ENCODE measurements around the gene CYP26B1. TPM values are rescaled to one million over a fixed set of nuclear protein-coding genes. Genes with fewer than 3 reads are reported as not detected.

CYP26B1 gene
- total and polyA plus RNA-seq, 2 donors (not counting 3 experiments of a cell fraction or from before 2014, with no cell fraction given), result 0.30 to 1.1 TPM

DNA sequence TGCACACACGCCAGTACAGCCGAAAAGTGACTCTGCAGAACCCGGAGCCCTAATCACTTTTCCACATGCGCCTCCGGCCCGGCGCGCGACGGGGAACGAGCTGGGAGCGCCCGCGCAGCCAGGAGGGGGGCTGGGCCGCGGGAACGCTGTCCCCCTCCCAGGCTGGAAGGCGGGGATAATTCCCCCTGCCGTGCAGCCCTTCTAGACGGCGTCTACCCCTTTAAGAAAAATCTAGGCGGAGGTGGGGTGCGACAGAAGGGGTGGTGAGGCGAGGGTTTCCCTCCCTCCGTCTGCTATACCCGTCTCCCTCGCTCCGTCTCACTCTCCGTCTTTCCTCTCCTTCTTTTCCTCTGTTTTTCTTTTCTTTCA, 2.4 kb downstream of the CYP26B1 start:
- ChIA-PET POLR2A (no interaction called here), CTCF (interaction anchor here (1.1 kb wide), 1 partner anchor 221 kb away, joined by 5 read pairs; no protein-coding TSS in a partner anchor)
- Histone ChIP-seq H3K9me3 (replicated peaks; ENCODE audit: control insufficient read depth, insufficient read depth, low read length) (no peaks in the 10 kb centered on the region), H3K9me1 (replicated peaks; ENCODE audit: control insufficient read depth, extremely low read depth, insufficient read depth, low read length) (no peaks in the 10 kb centered on the region), H3K27ac (ENCODE audit: insufficient read depth, low read depth, low read length) (no peak overlapping the region), H3K4me3 (replicated peaks in 1 of 3; ENCODE audit: insufficient read depth in 1 of 3, low read depth in 1 of 3, low read length in 3 of 3) (peak overlapping the region in 2 of 3 experiments; percentile 8 to 27), H3K4me2 (ENCODE audit: insufficient read depth, low read length) (peak overlapping the region; percentile 12), H3K36me3 (ENCODE audit: control insufficient read depth in 2 of 2, extremely low read depth in 1 of 2, insufficient read depth in 2 of 2, low read length in 2 of 2) (no peaks in the 10 kb centered on the region), H3K79me2 (ENCODE audit: control insufficient read depth, insufficient read depth, low read length) (no peaks in the 10 kb centered on the region), H4K20me1 (replicated peaks; ENCODE audit: control insufficient read depth, extremely low read depth, insufficient read depth, low read length) (no peaks in the 10 kb centered on the region), H3K27me3 (ENCODE audit: control insufficient read depth in 2 of 2, insufficient read depth in 2 of 2, low read length in 2 of 2) (peaks cover 47 to 69% of the 10 kb centered on the region in 2 experiments), H3K9ac (replicated peaks; ENCODE audit: extremely low read depth, insufficient read depth, low read length) (no peak overlapping the region), H3K4me1 (ENCODE audit: control insufficient read depth, extremely low read depth, insufficient read depth, low read length) (peaks cover 22% of the 10 kb centered on the region), H2AFZ (ENCODE audit: low read depth, low read length) (no peak overlapping the region)
- dilution Hi-C loops (cut with MboI; ENCODE audit: extremely low pct_ligation_motif_present, low sequenced_read_pairs), result no loop called here
- TF ChIP-seq EZH2 (IDR thresholded peaks at IDR 0.05; ENCODE audit: borderline replicate concordance, low read depth, low read length, severe bottlenecking) (peak; percentile 97), JUN (IDR thresholded peaks at IDR 0.05; ENCODE audit: borderline replicate concordance, insufficient read depth, insufficient read length, low read depth) (no peak)
- FAIRE-seq, result no peak
- intact Hi-C loops (cut with micrococcal nuclease), result no loop called here
- peak; percentile 14 for DNase-seq (ENCODE audit: low read depth, low spot score)
- BruUV-seq (replicated peaks), result no TSS peak

DNA sequence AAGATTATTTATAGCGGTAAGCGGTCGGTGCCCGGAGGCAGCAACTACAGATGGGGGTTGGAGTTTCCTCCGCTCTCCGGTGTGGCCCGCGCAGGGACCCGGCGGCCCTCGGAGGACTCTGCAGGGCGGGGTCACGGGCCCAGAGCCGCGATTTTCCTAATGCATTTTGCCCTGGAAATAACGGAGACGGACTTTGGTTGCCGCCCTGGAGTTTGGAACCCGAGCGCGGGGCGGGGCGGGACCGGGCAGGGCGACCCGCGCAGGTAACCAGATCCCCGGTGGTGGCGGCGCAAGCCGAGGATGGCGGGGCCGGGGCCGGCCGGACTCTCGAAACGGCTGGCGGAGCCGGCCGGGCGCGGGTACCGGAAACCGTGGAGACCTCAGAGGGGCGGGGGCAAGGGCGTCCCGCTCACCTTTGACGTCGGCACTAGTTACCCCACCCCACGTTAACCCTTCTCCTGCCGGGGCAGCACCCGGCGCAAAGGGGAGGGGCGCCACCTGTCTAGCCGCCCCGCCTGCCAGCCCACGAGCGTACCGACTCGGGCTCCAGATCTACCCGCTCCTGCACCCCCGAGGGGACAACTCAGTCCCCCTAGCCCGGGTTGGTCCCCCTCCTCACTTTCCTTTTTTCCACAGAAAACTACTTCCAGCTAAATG, 2.9 kb downstream of the CYP26B1 start:
- no peaks in the 10 kb centered on the region for H3K36me3 ChIP-seq (ENCODE audit: control insufficient read depth in 2 of 2, extremely low read depth in 1 of 2, insufficient read depth in 2 of 2, low read length in 2 of 2)
- POLR2A ChIA-PET, result no interaction called here
- CTCF ChIA-PET, result interaction anchor here (1.1 kb wide), 1 partner anchor 221 kb away, joined by 5 read pairs; no protein-coding TSS in a partner anchor
- dilution Hi-C loops (cut with MboI; ENCODE audit: extremely low pct_ligation_motif_present, low sequenced_read_pairs) (no loop called here), intact Hi-C loops (cut with micrococcal nuclease) (no loop called here)
- no peak overlapping the region for H2AFZ ChIP-seq (ENCODE audit: low read depth, low read length)
- H3K4me3 ChIP-seq (replicated peaks in 1 of 3; ENCODE audit: insufficient read depth in 1 of 3, low read depth in 1 of 3, low read length in 3 of 3), result peak overlapping the region in 2 of 3 experiments; percentile 8 to 27
- H3K4me1 ChIP-seq (ENCODE audit: control insufficient read depth, extremely low read depth, insufficient read depth, low read length), result peaks cover 22% of the 10 kb centered on the region
- H3K9ac ChIP-seq (replicated peaks; ENCODE audit: extremely low read depth, insufficient read depth, low read length), result no peak overlapping the region
- FAIRE-seq (no peak), DNase-seq (ENCODE audit: low read depth, low spot score) (no peak)
- H3K79me2 ChIP-seq (ENCODE audit: control insufficient read depth, insufficient read depth, low read length), result no peaks in the 10 kb centered on the region
- TF ChIP-seq JUN (IDR thresholded peaks at IDR 0.05; ENCODE audit: borderline replicate concordance, insufficient read depth, insufficient read length, low read depth), result no peak
- TF ChIP-seq MYC (IDR thresholded peaks at IDR 0.05; ENCODE audit: low read depth, low read length), result no peak
- TF ChIP-seq EZH2 (IDR thresholded peaks at IDR 0.05; ENCODE audit: borderline replicate concordance, low read depth, low read length, severe bottlenecking), result peak; percentile 97
- TF ChIP-seq, protein P1, sequence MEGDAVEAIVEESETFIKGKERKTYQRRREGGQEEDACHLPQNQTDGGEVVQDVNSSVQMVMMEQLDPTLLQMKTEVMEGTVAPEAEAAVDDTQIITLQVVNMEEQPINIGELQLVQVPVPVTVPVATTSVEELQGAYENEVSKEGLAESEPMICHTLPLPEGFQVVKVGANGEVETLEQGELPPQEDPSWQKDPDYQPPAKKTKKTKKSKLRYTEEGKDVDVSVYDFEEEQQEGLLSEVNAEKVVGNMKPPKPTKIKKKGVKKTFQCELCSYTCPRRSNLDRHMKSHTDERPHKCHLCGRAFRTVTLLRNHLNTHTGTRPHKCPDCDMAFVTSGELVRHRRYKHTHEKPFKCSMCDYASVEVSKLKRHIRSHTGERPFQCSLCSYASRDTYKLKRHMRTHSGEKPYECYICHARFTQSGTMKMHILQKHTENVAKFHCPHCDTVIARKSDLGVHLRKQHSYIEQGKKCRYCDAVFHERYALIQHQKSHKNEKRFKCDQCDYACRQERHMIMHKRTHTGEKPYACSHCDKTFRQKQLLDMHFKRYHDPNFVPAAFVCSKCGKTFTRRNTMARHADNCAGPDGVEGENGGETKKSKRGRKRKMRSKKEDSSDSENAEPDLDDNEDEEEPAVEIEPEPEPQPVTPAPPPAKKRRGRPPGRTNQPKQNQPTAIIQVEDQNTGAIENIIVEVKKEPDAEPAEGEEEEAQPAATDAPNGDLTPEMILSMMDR (IDR thresholded peaks at IDR 0.05; ENCODE audit: extremely low read depth in 1 of 2, insufficient read depth in 1 of 2, low read depth in 1 of 2, low read length in 2 of 2), result no peak
- TF ChIP-seq POLR2A (IDR thresholded peaks at IDR 0.05; ENCODE audit: low read depth, low read length), result no peak
- TF ChIP-seq POLR2AphosphoS5 (IDR thresholded peaks at IDR 0.05; ENCODE audit: insufficient read depth, low read depth, low read length), result no peak
- peak overlapping the region; percentile 12 for H3K4me2 ChIP-seq (ENCODE audit: insufficient read depth, low read length)
- H3K27me3 ChIP-seq (ENCODE audit: control insufficient read depth in 2 of 2, insufficient read depth in 2 of 2, low read length in 2 of 2), result peaks cover 45 to 65% of the 10 kb centered on the region in 2 experiments
- BruUV-seq (replicated peaks), result no TSS peak
- no peaks in the 10 kb centered on the region for H4K20me1 ChIP-seq (replicated peaks; ENCODE audit: control insufficient read depth, extremely low read depth, insufficient read depth, low read length)
- H3K27ac ChIP-seq (ENCODE audit: insufficient read depth, low read depth, low read length), result no peak overlapping the region
- no peaks in the 10 kb centered on the region for H3K9me1 ChIP-seq (replicated peaks; ENCODE audit: control insufficient read depth, extremely low read depth, insufficient read depth, low read length)
- H3K9me3 ChIP-seq (replicated peaks; ENCODE audit: control insufficient read depth, insufficient read depth, low read length), result no peaks in the 10 kb centered on the region
